Hair follicle dermal papilla cell (primary cell): ENCODE measurements around the gene CDX1. TPM values are rescaled to one million over a fixed set of nuclear protein-coding genes. Genes with fewer than 3 reads are reported as not detected.

Experiments
- total RNA-seq: library from RNA; depleted of rRNA; stranded (reverse); fragments of >200 nt; gene quantifications from 2 replicates; pipeline ENCODE4 v1.2.3, GENCODE V29; 2012

The CDX1 gene
- not detected in 2 replicates for total RNA-seq

DNA sequence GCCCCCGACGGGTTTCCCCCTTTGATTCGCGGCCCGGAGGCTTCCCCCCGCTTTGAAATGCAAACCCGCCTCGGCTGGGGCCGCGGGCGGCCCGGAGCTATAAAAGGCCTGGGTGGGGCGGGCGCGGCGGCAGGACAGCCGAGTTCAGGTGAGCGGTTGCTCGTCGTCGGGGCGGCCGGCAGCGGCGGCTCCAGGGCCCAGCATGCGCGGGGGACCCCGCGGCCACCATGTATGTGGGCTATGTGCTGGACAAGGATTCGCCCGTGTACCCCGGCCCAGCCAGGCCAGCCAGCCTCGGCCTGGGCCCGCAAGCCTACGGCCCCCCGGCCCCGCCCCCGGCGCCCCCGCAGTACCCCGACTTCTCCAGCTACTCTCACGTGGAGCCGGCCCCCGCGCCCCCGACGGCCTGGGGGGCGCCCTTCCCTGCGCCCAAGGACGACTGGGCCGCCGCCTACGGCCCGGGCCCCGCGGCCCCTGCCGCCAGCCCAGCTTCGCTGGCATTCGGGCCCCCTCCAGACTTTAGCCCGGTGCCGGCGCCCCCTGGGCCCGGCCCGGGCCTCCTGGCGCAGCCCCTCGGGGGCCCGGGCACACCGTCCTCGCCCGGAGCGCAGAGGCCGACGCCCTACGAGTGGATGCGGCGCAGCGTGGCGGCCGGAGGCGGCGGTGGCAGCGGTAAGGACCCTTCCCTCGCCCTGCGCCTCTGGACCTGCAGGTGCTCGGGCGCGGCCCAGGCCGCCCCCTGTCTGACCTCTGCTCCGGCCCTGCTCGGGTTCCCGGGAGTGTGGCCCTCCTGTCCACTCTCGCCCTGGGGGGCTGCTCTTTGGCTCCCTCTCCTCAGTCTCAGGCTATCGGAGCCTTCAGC is at the start of gene CDX1:
TSS of gene CDX1 (plus strand) at position 129 of the 862 bp plus-strand sequence. CDS start at position 228, 99 bp downstream.

DNA sequence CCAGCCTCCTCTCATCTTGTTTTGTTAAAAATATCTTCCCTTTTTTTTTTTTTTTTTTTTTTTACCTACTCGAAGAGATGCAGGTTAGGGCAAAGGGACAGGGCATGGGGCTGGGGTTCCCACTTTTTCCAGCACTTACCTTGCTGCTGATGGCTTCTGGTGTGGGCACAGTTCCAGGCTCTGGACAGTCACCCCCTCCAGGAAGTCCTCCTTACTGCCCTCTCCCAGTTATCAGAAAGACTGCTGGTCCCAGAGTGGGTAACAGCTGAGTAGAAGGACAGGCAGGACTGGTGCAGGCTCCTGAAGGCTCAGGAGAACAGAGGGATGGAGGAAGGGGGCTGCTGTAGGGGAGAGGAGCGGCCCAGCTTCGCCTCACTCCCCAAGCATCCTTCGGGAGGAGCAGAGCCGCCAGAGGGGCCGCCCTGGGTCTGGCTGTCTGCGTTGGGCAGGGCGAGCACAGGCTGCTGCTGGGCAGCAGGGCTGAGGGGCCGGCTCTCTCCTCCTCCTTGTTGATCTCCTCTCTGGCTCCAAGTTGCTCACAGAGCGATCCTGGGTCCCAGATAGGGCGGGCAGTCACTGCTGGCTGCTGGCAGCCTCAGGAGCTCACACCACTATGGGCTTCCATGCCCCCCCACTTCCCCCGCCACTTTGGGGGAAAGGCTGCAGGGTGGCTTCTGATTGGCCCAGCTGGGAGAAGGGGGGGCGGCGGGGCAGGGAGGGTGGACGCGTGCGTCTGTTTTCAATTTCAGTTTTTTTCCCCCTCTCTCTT is 11.1 kb upstream of the CDX1 start, which contains the start of gene PDGFRB:
TSS of gene PDGFRB (minus strand) at position 588 of the 769 bp plus-strand sequence. CDS start 18,798 bp downstream, outside the sequence.

DNA sequence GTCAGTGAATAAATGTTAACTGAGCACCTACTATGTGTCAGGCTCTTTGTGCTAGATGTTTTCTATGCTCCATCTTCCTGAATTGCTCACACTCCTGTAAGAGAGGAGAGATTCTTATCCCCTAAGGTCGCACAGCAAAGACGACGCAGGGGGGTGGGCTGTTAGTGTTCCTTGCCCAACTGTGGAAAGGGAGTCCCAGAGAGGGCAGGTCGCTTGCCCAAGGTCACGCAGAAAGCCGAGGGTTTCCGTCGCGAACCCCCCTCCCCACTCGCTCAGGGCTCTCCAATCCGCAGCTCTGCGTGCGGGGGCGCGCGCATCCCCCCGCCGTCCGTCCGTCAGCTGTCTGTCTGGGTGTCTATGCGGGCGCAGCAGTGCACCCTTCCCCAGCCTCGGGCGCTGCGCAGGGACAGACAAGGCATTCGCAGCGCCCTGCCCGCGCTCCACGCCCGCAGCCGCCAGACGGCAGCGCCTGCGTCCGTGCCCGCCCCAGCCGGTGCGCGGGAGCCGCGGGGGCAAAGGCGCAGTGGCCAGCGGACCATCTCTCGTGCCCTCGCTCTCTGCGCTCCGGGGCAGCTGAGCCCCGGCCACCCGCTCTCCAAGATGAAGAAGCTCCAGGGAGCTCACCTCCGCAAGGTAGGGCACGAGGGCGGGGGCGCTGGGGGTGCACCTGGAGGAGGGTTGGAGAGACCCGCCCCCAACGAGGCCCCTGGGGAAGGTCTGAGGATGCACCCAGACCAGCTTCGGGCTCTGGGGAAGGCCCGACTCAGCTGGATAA is 23.3 kb downstream of the CDX1 start, which contains the start of gene SLC6A7:
TSS of gene SLC6A7 (plus strand) at position 335 of the 775 bp plus-strand sequence. CDS start at position 601, 266 bp downstream.

Other genes starting within 250 kb of the CDX1 start
- gene PDE6A, start 222.0 kb upstream of the CDX1 start, total RNA-seq = not detected in 2 replicates
- 16.3 and 18.7 TPM in 2 replicates for gene SLC26A2, start 206.0 kb upstream of the CDX1 start, total RNA-seq
- gene TIGD6, start 166.1 kb upstream of the CDX1 start, total RNA-seq = 7.3 and 7.9 TPM in 2 replicates
- gene HMGXB3, start 166.0 kb upstream of the CDX1 start, total RNA-seq = 58.5 and 66.2 TPM in 2 replicates
- 0.16 and 0.36 TPM in 2 replicates for gene CSF1R, start 80.2 kb upstream of the CDX1 start, total RNA-seq
- gene PDGFRB, start 10.9 kb upstream of the CDX1 start, total RNA-seq = 497 and 543 TPM in 2 replicates
- 0.16 TPM in 1 of 2 replicates, not detected in the other for gene SLC6A7, start 23.3 kb downstream of the CDX1 start, total RNA-seq
- gene CAMK2A, start 123.0 kb downstream of the CDX1 start, total RNA-seq = 0.65 and 0.73 TPM in 2 replicates
- 9.4 and 12.0 TPM in 2 replicates for gene ARSI, start 136.1 kb downstream of the CDX1 start, total RNA-seq
- gene TCOF1, start 190.9 kb downstream of the CDX1 start, total RNA-seq = 19.2 and 23.9 TPM in 2 replicates
- gene CD74, start 246.1 kb downstream of the CDX1 start, total RNA-seq = 6.6 and 13.3 TPM in 2 replicates